GM12864 (cell line): ENCODE data around the gene TOP3B.

Experiments
- DNase-seq: peaks from one replicate; pipeline ENCODE4 v3.0.0-alpha.2; 2011; ENCODE audit warnings: low read depth
- H3K4me3 ChIP-seq: 2 replicates; pipeline ENCODE4 v1.5.1; 2011; ENCODE audit warnings: mild to moderate bottlenecking, low read depth, low read length, control low read depth
- TF ChIP-seq, protein P1 (sequence below): IDR thresholded peaks from 2 replicates; pipeline ENCODE4 v1.5.1; 2011; ENCODE audit warnings: low read depth, mild to moderate bottlenecking, moderate library complexity, low read length, control low read depth, inconsistent platforms; ENCODE audit errors: missing control alignments

The TOP3B gene

DNA sequence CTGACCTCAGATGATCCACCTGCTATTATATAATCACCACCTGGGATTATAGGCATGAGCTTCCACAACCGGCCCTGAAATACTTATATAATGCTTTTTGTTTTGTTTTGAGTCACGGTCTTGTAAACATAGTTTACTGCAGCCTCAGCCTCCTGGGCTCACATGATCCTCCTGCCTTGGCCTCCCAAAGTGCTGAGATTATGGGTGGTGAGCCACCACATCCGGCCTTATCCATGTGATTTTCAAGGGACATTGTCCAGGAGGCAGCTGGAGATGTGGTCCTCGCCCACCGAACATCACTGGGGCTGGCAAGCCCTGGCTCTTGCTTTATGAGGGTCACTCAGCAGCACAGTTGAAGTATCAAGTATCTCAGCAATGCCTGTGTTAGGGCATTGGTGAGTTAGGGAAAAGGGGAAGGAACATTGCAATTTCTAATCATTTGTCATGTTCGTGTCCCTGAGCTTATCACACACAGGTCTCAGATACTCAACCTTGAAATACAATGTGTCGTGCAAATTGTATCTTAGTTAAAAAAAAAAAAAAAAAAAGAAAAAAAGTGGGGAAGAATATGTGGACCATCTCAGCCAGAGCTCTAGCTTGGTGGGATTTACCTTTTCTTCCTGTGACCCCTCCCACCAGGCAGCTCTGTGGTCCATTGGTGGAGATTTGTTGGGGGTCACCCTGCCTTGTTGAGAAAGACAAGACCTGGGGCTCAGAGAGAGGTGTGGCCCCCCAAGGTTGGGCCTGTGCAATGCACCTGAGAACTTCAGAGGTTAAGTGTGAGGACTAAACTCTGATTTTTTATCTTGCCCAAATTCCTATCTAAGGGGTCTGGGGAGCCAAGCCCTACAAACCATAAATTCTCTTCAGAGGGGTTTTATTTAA, 74.7 kb downstream of the TOP3B start:
- DNase-seq: no peak
- no peak overlapping the region for H3K4me3 ChIP-seq
- TF ChIP-seq, protein P1, sequence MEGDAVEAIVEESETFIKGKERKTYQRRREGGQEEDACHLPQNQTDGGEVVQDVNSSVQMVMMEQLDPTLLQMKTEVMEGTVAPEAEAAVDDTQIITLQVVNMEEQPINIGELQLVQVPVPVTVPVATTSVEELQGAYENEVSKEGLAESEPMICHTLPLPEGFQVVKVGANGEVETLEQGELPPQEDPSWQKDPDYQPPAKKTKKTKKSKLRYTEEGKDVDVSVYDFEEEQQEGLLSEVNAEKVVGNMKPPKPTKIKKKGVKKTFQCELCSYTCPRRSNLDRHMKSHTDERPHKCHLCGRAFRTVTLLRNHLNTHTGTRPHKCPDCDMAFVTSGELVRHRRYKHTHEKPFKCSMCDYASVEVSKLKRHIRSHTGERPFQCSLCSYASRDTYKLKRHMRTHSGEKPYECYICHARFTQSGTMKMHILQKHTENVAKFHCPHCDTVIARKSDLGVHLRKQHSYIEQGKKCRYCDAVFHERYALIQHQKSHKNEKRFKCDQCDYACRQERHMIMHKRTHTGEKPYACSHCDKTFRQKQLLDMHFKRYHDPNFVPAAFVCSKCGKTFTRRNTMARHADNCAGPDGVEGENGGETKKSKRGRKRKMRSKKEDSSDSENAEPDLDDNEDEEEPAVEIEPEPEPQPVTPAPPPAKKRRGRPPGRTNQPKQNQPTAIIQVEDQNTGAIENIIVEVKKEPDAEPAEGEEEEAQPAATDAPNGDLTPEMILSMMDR: no peak
